Skin of body (tissue), 2 donors: ENCODE results near the gene DPPA2. TPM values are rescaled to one million over a fixed set of nuclear protein-coding genes. Genes with fewer than 3 reads are reported as not detected.
"Not testable (repeated sequence)": the region's sequence is repeated elsewhere in the genome, so short reads cannot be mapped to it uniquely, and the experiment has no call there.

Experiments used
- DNase-seq: peaks from one replicate; lab custom pipeline; 2025; lab: John Stamatoyannopoulos, UW
- total RNA-seq: library from RNA; depleted of rRNA; stranded (reverse); fragments of >200 nt; gene quantifications from one replicate; pipeline ENCODE4 v1.2.3, GENCODE V29; 2014

Gene DPPA2
- total RNA-seq = not detected

- DNase-seq = no peak
Measured at GRCh38 chr3:109316162-109316730, at the start of gene DPPA2. TSS of gene DPPA2 (minus strand) at chr3:109316517. CDS start at chr3:109314542, 1,975 bp downstream.

- no peak for DNase-seq
Measured at GRCh38 chr3:109364088-109364487, 47.8 kb upstream of the DPPA2 start.

GRCh38 chr3:109363634-109364033 lies 47.3 kb upstream of the DPPA2 start:
- no peak for DNase-seq

- no peak for DNase-seq
Measured at GRCh38 chr3:109362823-109363222, 46.5 kb upstream of the DPPA2 start.

GRCh38 chr3:109358809-109359208 lies 42.5 kb upstream of the DPPA2 start:
- not testable (repeated sequence) for DNase-seq

- no peak for DNase-seq
Measured at GRCh38 chr3:109356442-109357155, 40.3 kb upstream of the DPPA2 start.

GRCh38 chr3:109355625-109356441 lies 39.5 kb upstream of the DPPA2 start:
- DNase-seq = no peak

- DNase-seq = no peak
Measured at GRCh38 chr3:109353057-109353456, 36.7 kb upstream of the DPPA2 start.

- no peak for DNase-seq
Measured at GRCh38 chr3:109351231-109351630, 34.9 kb upstream of the DPPA2 start.

GRCh38 chr3:109346770-109347295 lies 30.5 kb upstream of the DPPA2 start:
- DNase-seq = no peak

GRCh38 chr3:109346099-109346498 lies 29.8 kb upstream of the DPPA2 start:
- DNase-seq = no peak

- DNase-seq = no peak
Measured at GRCh38 chr3:109339714-109340648, 23.7 kb upstream of the DPPA2 start.

GRCh38 chr3:109339197-109339596 lies 22.9 kb upstream of the DPPA2 start:
- no peak for DNase-seq

GRCh38 chr3:109338322-109338721 lies 22.0 kb upstream of the DPPA2 start:
- no peak for DNase-seq

GRCh38 chr3:109337393-109337792 lies 21.1 kb upstream of the DPPA2 start, which contains the start of gene DPPA4:
TSS of gene DPPA4 (minus strand) at chr3:109337546. CDS start at chr3:109337517, 29 bp downstream.
- DNase-seq = no peak

GRCh38 chr3:109336291-109336861 lies 20.1 kb upstream of the DPPA2 start:
- peak; percentile 7 for DNase-seq

- no peak for DNase-seq
Measured at GRCh38 chr3:109334572-109334971, 18.3 kb upstream of the DPPA2 start.

GRCh38 chr3:109331692-109332091 lies 15.4 kb upstream of the DPPA2 start:
- DNase-seq = no peak

- DNase-seq = no peak
Measured at GRCh38 chr3:109330405-109330804, 14.1 kb upstream of the DPPA2 start.

GRCh38 chr3:109328202-109328601 lies 11.9 kb upstream of the DPPA2 start:
- DNase-seq = no peak

- DNase-seq = no peak
Measured at GRCh38 chr3:109325657-109326056, 9.3 kb upstream of the DPPA2 start.
